GM19025 (cell line): ENCODE data around the gene RPS19.
A peak's percentile ranks its signal among the peaks of the same experiment; 100 is the strongest.

Source experiments
- ATAC-seq: cut with Tn5 transposase; IDR thresholded peaks from one replicate; pipeline ENCODE4 v1.9.1; 2021; ENCODE audit warnings: mild to moderate bottlenecking, low read depth, moderate library complexity; ENCODE audit not compliant: unreplicated experiment

The RPS19 gene

GRCh38 chr19:41859618-41860418 lies at the start of gene RPS19:
Gene RPS19 (plus strand): TSS chr19:41860255. CDS start chr19:41860775, 520 bp downstream.
- peak; percentile 73 for ATAC-seq

GRCh38 chr19:41810301-41810700 lies 49.8 kb upstream of the RPS19 start:
- ATAC-seq: no peak

- ATAC-seq: no peak
Observed at GRCh38 chr19:41811036-41811435, 49.0 kb upstream of the RPS19 start.

- ATAC-seq: no peak
Observed at GRCh38 chr19:41811981-41812380, 48.1 kb upstream of the RPS19 start.

GRCh38 chr19:41813911-41814310 lies 46.1 kb upstream of the RPS19 start:
- no peak for ATAC-seq

GRCh38 chr19:41815301-41815700 lies 44.8 kb upstream of the RPS19 start:
- ATAC-seq: no peak

- no peak for ATAC-seq
Observed at GRCh38 chr19:41816761-41817160, 43.3 kb upstream of the RPS19 start.

- ATAC-seq: no peak
Observed at GRCh38 chr19:41821003-41821735, 38.9 kb upstream of the RPS19 start.

GRCh38 chr19:41837981-41838708 lies 21.9 kb upstream of the RPS19 start:
- no peak for ATAC-seq

GRCh38 chr19:41839211-41839610 lies 20.8 kb upstream of the RPS19 start:
- no peak for ATAC-seq

GRCh38 chr19:41843371-41843770 lies 16.7 kb upstream of the RPS19 start:
- no peak for ATAC-seq

- ATAC-seq: no peak
Observed at GRCh38 chr19:41844601-41845000, 15.5 kb upstream of the RPS19 start, which contains the start of gene LYPD4. Gene LYPD4 (minus strand): TSS chr19:41844683. CDS start chr19:41839285, 5,398 bp downstream.

GRCh38 chr19:41845001-41845050 lies 15.2 kb upstream of the RPS19 start, which contains the start of gene DMRTC2:
Gene DMRTC2 (plus strand): TSS chr19:41845042. CDS start chr19:41847429, 2,387 bp downstream.
- no peak for ATAC-seq

- no peak for ATAC-seq
Observed at GRCh38 chr19:41845051-41845590, 14.9 kb upstream of the RPS19 start.

- ATAC-seq: no peak
Observed at GRCh38 chr19:41847351-41848105, 12.5 kb upstream of the RPS19 start.

GRCh38 chr19:41848666-41849065 lies 11.4 kb upstream of the RPS19 start:
- no peak for ATAC-seq

- ATAC-seq: no peak
Observed at GRCh38 chr19:41849067-41849466, 11.0 kb upstream of the RPS19 start.

GRCh38 chr19:41850381-41850780 lies 9.7 kb upstream of the RPS19 start:
- ATAC-seq: no peak

- ATAC-seq: no peak
Observed at GRCh38 chr19:41851456-41851855, 8.6 kb upstream of the RPS19 start.

GRCh38 chr19:41853344-41853743 lies 6.7 kb upstream of the RPS19 start:
- ATAC-seq: no peak

- ATAC-seq: no peak
Observed at GRCh38 chr19:41853768-41854167, 6.3 kb upstream of the RPS19 start.
